T47D (cell line): ENCODE measurements around the gene USP44.

Experiments used
- DNase-seq, 2 experiments: peaks; one replicate each; pipeline versions ENCODE4 v3.0.0 to v3.0.0-alpha.2; 2011 to 2012; ENCODE audit warnings: low read depth in 1 of 2, low spot score in 1 of 2
- JUND ChIP-seq: IDR thresholded peaks from 2 replicates; pipeline ENCODE4 v1.6.1; 2012; ENCODE audit warnings: low read depth
- in situ Hi-C: cut with HindIII; loops from 2 replicates; pipeline ENCODE4 v1.10.0; 2016; ENCODE audit warnings: low sequenced_read_pairs, low pct_unique_long_range_greater_than_20kb

Gene USP44

GRCh38 chr12:95481888-95482287 lies 69.4 kb downstream of the USP44 start:
- no peak for TF ChIP-seq JUND
- in situ Hi-C loops, result no loop called here
- DNase-seq, result no peak

- in situ Hi-C loops, result no loop called here
- TF ChIP-seq JUND, result no peak
- no peak for DNase-seq
Measured at GRCh38 chr12:95481072-95481471, 70.2 kb downstream of the USP44 start.

- DNase-seq, result no peak
- in situ Hi-C loops, result no loop called here
- TF ChIP-seq JUND, result no peak
Measured at GRCh38 chr12:95480230-95480629, 71.0 kb downstream of the USP44 start.

- TF ChIP-seq JUND, result no peak
- DNase-seq, result peak in 1 of 2 experiments; percentile 12
- in situ Hi-C loops, result no loop called here
Measured at GRCh38 chr12:95474660-95474958, 76.7 kb downstream of the USP44 start.

GRCh38 chr12:95473884-95474659 lies 77.2 kb downstream of the USP44 start, which contains the start of gene METAP2:
Gene METAP2, plus strand, starts transcription at chr12:95474152. Its CDS starts 28 bp downstream, at chr12:95474180.
- in situ Hi-C loops, result no loop called here
- no peak for TF ChIP-seq JUND
- DNase-seq, result peak; percentile 88 to 99

GRCh38 chr12:95473231-95473883 lies 77.9 kb downstream of the USP44 start:
- peak; percentile 51 to 85 for DNase-seq
- TF ChIP-seq JUND, result no peak
- in situ Hi-C loops, result no loop called here

- TF ChIP-seq JUND, result no peak
- in situ Hi-C loops, result no loop called here
- no peak for DNase-seq
Measured at GRCh38 chr12:95470300-95470699, 81.0 kb downstream of the USP44 start.
